Measurements from ENCODE around the gene KIAA0513. TPM values are rescaled to one million over a fixed set of nuclear protein-coding genes. Genes with fewer than 3 reads are reported as not detected.

The KIAA0513 gene
- total RNA-seq, 2 experiments from 2014 or later: 9.6 to 10.4 TPM

GRCh38 chr16:85094176-85094805, 66.7 kb downstream of the KIAA0513 start:
- Mint-ChIP-seq H3K36me3 (ENCODE audit: low read depth) (no peaks in the 10 kb centered on the region), H3K27ac (no peak overlapping the region), H3K4me3 (no peak overlapping the region), H3K27me3 (no peaks in the 10 kb centered on the region), H3K9me3 (ENCODE audit: low read depth) (no peaks in the 10 kb centered on the region), H3K4me1 (peaks cover 16% of the 10 kb centered on the region)
- DNase-seq: no peak
- ChIA-PET POLR2A (no interaction called here), CTCF (interaction anchor here (1.0 kb wide), 1 partner anchor 18 kb away, joined by 5 read pairs; no protein-coding TSS in a partner anchor)
- intact Hi-C loops (cut with DNase I, micrococcal nuclease): no loop called here
- no peak for ATAC-seq

GRCh38 chr16:85094812-85095211, 67.2 kb downstream of the KIAA0513 start:
- Mint-ChIP-seq H3K4me3 (no peak overlapping the region), H3K9me3 (ENCODE audit: low read depth) (no peaks in the 10 kb centered on the region), H3K36me3 (ENCODE audit: low read depth) (no peaks in the 10 kb centered on the region), H3K27me3 (no peaks in the 10 kb centered on the region), H3K27ac (no peak overlapping the region), H3K4me1 (peaks cover 16% of the 10 kb centered on the region)
- DNase-seq: no peak
- intact Hi-C loops (cut with DNase I, micrococcal nuclease): no loop called here
- no peak for ATAC-seq
- ChIA-PET CTCF (interaction anchor here (0.8 to 1.0 kb wide), 2 partner anchors 8 to 9 kb away, joined by 3 read pairs; no protein-coding TSS in a partner anchor), POLR2A (no interaction called here)

- DNase-seq (no peak), ATAC-seq (no peak)
- Mint-ChIP-seq H3K36me3 (ENCODE audit: low read depth) (no peaks in the 10 kb centered on the region), H3K9me3 (ENCODE audit: low read depth) (no peaks in the 10 kb centered on the region), H3K4me1 (peaks cover 2% of the 10 kb centered on the region), H3K4me3 (no peak overlapping the region), H3K27ac (no peak overlapping the region), H3K27me3 (no peaks in the 10 kb centered on the region)
- intact Hi-C loops (cut with DNase I, micrococcal nuclease): no loop called here
- POLR2A ChIA-PET: no interaction called here
- CTCF ChIA-PET: interaction anchor here (0.6 to 0.8 kb wide), 2 partner anchors 12 to 14 kb away, joined by 3 read pairs; no protein-coding TSS in a partner anchor
These were observed 69.3 kb downstream of the KIAA0513 start for GRCh38 chr16:85096921-85097320.

GRCh38 chr16:85098565-85098964, 71.0 kb downstream of the KIAA0513 start:
- no peak overlapping the region for H3K27ac Mint-ChIP-seq

GRCh38 chr16:85100265-85100664, 72.7 kb downstream of the KIAA0513 start:
- Mint-ChIP-seq H3K27me3 (no peaks in the 10 kb centered on the region), H3K4me1 (peaks cover 25% of the 10 kb centered on the region), H3K27ac (no peak overlapping the region), H3K4me3 (no peak overlapping the region), H3K36me3 (ENCODE audit: low read depth) (no peaks in the 10 kb centered on the region), H3K9me3 (ENCODE audit: low read depth) (no peaks in the 10 kb centered on the region)
- DNase-seq: no peak
- intact Hi-C loops (cut with DNase I, micrococcal nuclease): no loop called here
- ATAC-seq: no peak
- CTCF ChIA-PET: no interaction called here
- POLR2A ChIA-PET: no interaction called here

More at GRCh38 chr16:85098565-85098964, 71.0 kb downstream of the KIAA0513 start:
- no peak for DNase-seq
- no peaks in the 10 kb centered on the region for H3K27me3 Mint-ChIP-seq
- peaks cover 10% of the 10 kb centered on the region for H3K4me1 Mint-ChIP-seq
- CTCF ChIA-PET: no interaction called here
- H3K4me3 Mint-ChIP-seq: no peak overlapping the region
- no peaks in the 10 kb centered on the region for H3K36me3 Mint-ChIP-seq (ENCODE audit: low read depth)
- no peaks in the 10 kb centered on the region for H3K9me3 Mint-ChIP-seq (ENCODE audit: low read depth)
- intact Hi-C loops (cut with DNase I, micrococcal nuclease): no loop called here
- no peak for ATAC-seq
- POLR2A ChIA-PET: no interaction called here

- H3K27ac Mint-ChIP-seq: no peak overlapping the region
- H3K4me1 Mint-ChIP-seq: peaks cover 30% of the 10 kb centered on the region
- ATAC-seq: no peak
- no peaks in the 10 kb centered on the region for H3K9me3 Mint-ChIP-seq (ENCODE audit: low read depth)
- H3K36me3 Mint-ChIP-seq (ENCODE audit: low read depth): no peaks in the 10 kb centered on the region
- no peaks in the 10 kb centered on the region for H3K27me3 Mint-ChIP-seq
- ChIA-PET CTCF (interaction anchor here (1.1 kb wide), 1 partner anchor 24 kb away, joined by 5 read pairs; no protein-coding TSS in a partner anchor), POLR2A (no interaction called here)
- intact Hi-C loops (cut with DNase I, micrococcal nuclease): no loop called here
- no peak overlapping the region for H3K4me3 Mint-ChIP-seq
- no peak for DNase-seq
These were observed 74.5 kb downstream of the KIAA0513 start for GRCh38 chr16:85101956-85102630.

- no peak overlapping the region for H3K4me3 Mint-ChIP-seq
- DNase-seq (no peak), ATAC-seq (no peak)
- H3K36me3 Mint-ChIP-seq (ENCODE audit: low read depth): no peaks in the 10 kb centered on the region
- no peaks in the 10 kb centered on the region for H3K9me3 Mint-ChIP-seq (ENCODE audit: low read depth)
- POLR2A ChIA-PET: interaction anchor here (0.6 kb wide), 1 partner anchor 148 kb away, joined by 4 read pairs; no protein-coding TSS in a partner anchor
- CTCF ChIA-PET: interaction anchor here (0.6 to 1.2 kb wide), 8 partner anchors 8 to 621 kb away, joined by 3 to 7 read pairs (median 4); partner anchors contain the start of gene CIBAR2
- peaks cover 30% of the 10 kb centered on the region for H3K4me1 Mint-ChIP-seq
- intact Hi-C loops (cut with DNase I, micrococcal nuclease): no loop called here
- H3K27me3 Mint-ChIP-seq: no peaks in the 10 kb centered on the region
- peak overlapping the region; percentile 31 for H3K27ac Mint-ChIP-seq
These were observed 75.8 kb downstream of the KIAA0513 start for GRCh38 chr16:85103114-85104079.

GRCh38 chr16:85104147-85104546, 76.6 kb downstream of the KIAA0513 start:
- ATAC-seq (no peak), DNase-seq (no peak)
- Mint-ChIP-seq H3K27ac (no peak overlapping the region), H3K4me1 (peaks cover 30% of the 10 kb centered on the region), H3K36me3 (ENCODE audit: low read depth) (no peaks in the 10 kb centered on the region), H3K27me3 (no peaks in the 10 kb centered on the region), H3K9me3 (ENCODE audit: low read depth) (no peaks in the 10 kb centered on the region), H3K4me3 (no peak overlapping the region)
- ChIA-PET CTCF (interaction anchor here (0.7 to 1.3 kb wide), 3 partner anchors 9 to 11 kb away, joined by 3 to 9 read pairs (median 4); partner anchors contain the start of gene CIBAR2), POLR2A (no interaction called here)
- intact Hi-C loops (cut with DNase I, micrococcal nuclease): no loop called here

GRCh38 chr16:85104821-85105391, 77.3 kb downstream of the KIAA0513 start:
- H3K27me3 Mint-ChIP-seq: no peaks in the 10 kb centered on the region
- H3K36me3 Mint-ChIP-seq (ENCODE audit: low read depth): no peaks in the 10 kb centered on the region
- intact Hi-C loops (cut with DNase I, micrococcal nuclease): no loop called here
- H3K4me3 Mint-ChIP-seq: no peak overlapping the region
- H3K9me3 Mint-ChIP-seq (ENCODE audit: low read depth): no peaks in the 10 kb centered on the region
- ChIA-PET CTCF (interaction anchor here (0.8 to 1.3 kb wide), 3 partner anchors 10 to 49 kb away, joined by 3 to 9 read pairs (median 3); no protein-coding TSS in a partner anchor), POLR2A (no interaction called here)
- peak; percentile 18 for DNase-seq
- H3K4me1 Mint-ChIP-seq: peaks cover 30% of the 10 kb centered on the region
- peak; percentile 66 for ATAC-seq
- H3K27ac Mint-ChIP-seq: peak overlapping the region; percentile 65

- Mint-ChIP-seq H3K27me3 (no peaks in the 10 kb centered on the region), H3K4me3 (no peak overlapping the region), H3K27ac (no peak overlapping the region), H3K36me3 (ENCODE audit: low read depth) (no peaks in the 10 kb centered on the region), H3K9me3 (ENCODE audit: low read depth) (no peaks in the 10 kb centered on the region), H3K4me1 (peaks cover 30% of the 10 kb centered on the region)
- no peak for DNase-seq
- no peak for ATAC-seq
- ChIA-PET POLR2A (no interaction called here), CTCF (interaction anchor here (0.7 to 0.8 kb wide), 3 partner anchors 19 to 237 kb away, joined by 3 to 4 read pairs (median 3); no protein-coding TSS in a partner anchor)
- intact Hi-C loops (cut with DNase I, micrococcal nuclease): no loop called here
These were observed 77.9 kb downstream of the KIAA0513 start for GRCh38 chr16:85105475-85105874.

- Mint-ChIP-seq H3K9me3 (ENCODE audit: low read depth) (no peaks in the 10 kb centered on the region), H3K27me3 (no peaks in the 10 kb centered on the region), H3K36me3 (ENCODE audit: low read depth) (no peaks in the 10 kb centered on the region), H3K4me1 (peaks cover 28% of the 10 kb centered on the region), H3K4me3 (no peak overlapping the region), H3K27ac (no peak overlapping the region)
- ChIA-PET CTCF (interaction anchor here (0.6 kb wide), 1 partner anchor 264 kb away, joined by 3 read pairs; no protein-coding TSS in a partner anchor), POLR2A (no interaction called here)
- ATAC-seq: no peak
- intact Hi-C loops (cut with DNase I, micrococcal nuclease): no loop called here
- DNase-seq: no peak
These were observed 79.5 kb downstream of the KIAA0513 start for GRCh38 chr16:85107083-85107482.

Measured in activated CD4-positive, alpha-beta T cell treated with anti-CD3 and anti-CD28 coated beads for 36 hours (primary cell).